HL-60/S4 treated with phorbol 12-myristate 13-acetate at 8.2 ng/mL for 4 days and 3 days (cell line): ENCODE measurements around the gene SLC7A6.

Experiments used
- in situ Hi-C: fragments of 300-500 bp; cut with MboI; formaldehyde crosslinking; loops from 2 replicates; pipeline ENCODE4 v1.15.0; 2022; ENCODE audit warnings: low sequenced_read_pairs

Gene SLC7A6

GRCh38 chr16:68339214-68339613 lies 74.9 kb downstream of the SLC7A6 start:
- in situ Hi-C loops, result no loop called here

GRCh38 chr16:68342620-68343019 lies 78.3 kb downstream of the SLC7A6 start:
- in situ Hi-C loops, result no loop called here

GRCh38 chr16:68343137-68343536 lies 78.8 kb downstream of the SLC7A6 start:
- in situ Hi-C loops, result no loop called here

GRCh38 chr16:68344252-68344651 lies 79.9 kb downstream of the SLC7A6 start:
- in situ Hi-C loops, result no loop called here

GRCh38 chr16:68345351-68345810 lies 81.1 kb downstream of the SLC7A6 start:
- in situ Hi-C loops, result no loop called here

- in situ Hi-C loops, result no loop called here
Observed at GRCh38 chr16:68345958-68346635, 81.8 kb downstream of the SLC7A6 start.

- in situ Hi-C loops, result no loop called here
Observed at GRCh38 chr16:68346892-68347480, 82.7 kb downstream of the SLC7A6 start.

- in situ Hi-C loops, result no loop called here
Observed at GRCh38 chr16:68347605-68348004, 83.3 kb downstream of the SLC7A6 start.

- in situ Hi-C loops, result no loop called here
Observed at GRCh38 chr16:68348639-68349445, 84.5 kb downstream of the SLC7A6 start.

GRCh38 chr16:68349838-68350410 lies 85.6 kb downstream of the SLC7A6 start:
- in situ Hi-C loops, result no loop called here

- in situ Hi-C loops, result no loop called here
Observed at GRCh38 chr16:68350813-68351350, 86.6 kb downstream of the SLC7A6 start.
